ENCODE data around the gene QSOX2.

GRCh38 chr9:136191099-136191959 is 54.3 kb downstream of the QSOX2 start:
- TF ChIP-seq POLR2A (IDR thresholded peaks at IDR 0.05) (no peak), CTCF (IDR thresholded peaks at IDR 0.05 in 8 of 11, conservative IDR thresholded peaks at IDR 0.05 in 3 of 11) (no peak)
